ENCODE results near the gene TOR1AIP1. TPM values are rescaled to one million over a fixed set of nuclear protein-coding genes. Genes with fewer than 3 reads are reported as not detected.

Gene TOR1AIP1
- total RNA-seq, 1 experiment from 2014 or later: 50.6 TPM

DNA sequence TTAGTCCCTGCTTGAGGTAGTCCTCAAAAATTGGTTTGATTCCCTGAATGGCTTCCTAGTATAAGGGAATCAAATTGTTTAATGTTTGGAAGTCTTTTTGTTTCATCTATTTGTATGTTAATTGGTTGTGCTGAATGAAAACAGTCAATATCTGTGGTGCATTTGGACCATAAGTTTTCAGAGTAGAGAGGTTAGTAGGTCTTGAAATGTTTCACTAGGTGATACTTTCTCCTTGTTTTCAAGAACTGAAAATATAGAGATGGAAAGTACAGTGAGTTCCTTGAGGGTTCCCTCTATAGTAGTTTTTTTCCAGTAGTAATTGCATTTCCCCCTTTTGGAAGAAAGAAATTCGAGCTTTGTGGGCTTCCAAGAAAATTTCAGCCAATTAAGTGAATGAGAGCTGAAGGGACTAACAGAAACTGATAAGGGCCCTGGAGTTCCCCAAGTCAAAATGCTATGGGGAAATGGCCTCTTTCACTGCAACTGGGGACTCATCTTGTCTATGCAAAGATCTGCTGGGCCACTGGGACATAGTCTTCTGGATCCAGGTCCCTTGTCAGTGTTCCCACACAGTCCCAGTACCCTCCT is 53.9 kb downstream of the TOR1AIP1 start:
- H3K27me3 ChIP-seq (replicated peaks): peaks cover 7% of the 10 kb centered on the region
- no peaks in the 10 kb centered on the region for H3K9me3 ChIP-seq (replicated peaks)
- no peak overlapping the region for H3K27ac ChIP-seq
- no peaks in the 10 kb centered on the region for H3K4me1 ChIP-seq (replicated peaks)
- no peak for DNase-seq (ENCODE audit: low read depth in 1 of 2, low spot score in 2 of 2)
- no peaks in the 10 kb centered on the region for H3K36me3 ChIP-seq
- no peak overlapping the region for H3K4me3 ChIP-seq

DNA sequence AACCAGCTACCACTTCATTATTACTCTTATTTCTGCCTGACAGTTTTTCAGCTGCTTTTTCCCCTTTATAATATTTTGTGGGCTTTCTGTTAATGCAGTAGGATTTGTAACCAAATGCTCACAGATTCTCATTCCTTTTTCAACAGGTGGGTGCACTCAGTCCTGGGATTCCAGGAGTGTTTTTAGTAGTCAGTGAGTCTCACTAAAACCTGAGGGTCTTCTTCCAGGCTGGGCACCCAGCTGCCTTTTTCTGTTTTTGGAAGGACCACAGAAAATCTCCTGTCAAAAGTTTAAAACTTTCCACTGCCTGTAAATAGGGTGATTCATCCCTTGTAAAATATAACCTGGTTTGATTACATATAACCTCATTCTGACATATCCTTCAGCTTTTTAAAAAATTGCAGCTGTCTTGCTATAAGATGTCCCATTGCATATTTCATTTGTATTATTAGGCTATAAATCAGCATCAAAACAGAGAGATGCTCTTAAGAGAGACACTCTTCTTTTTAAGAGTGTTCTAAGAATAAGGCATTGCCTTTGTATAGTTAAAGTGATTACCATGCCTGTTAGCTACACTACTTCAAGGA is 55.7 kb downstream of the TOR1AIP1 start:
- H3K9me3 ChIP-seq (replicated peaks): no peaks in the 10 kb centered on the region
- no peak for DNase-seq (ENCODE audit: low read depth in 1 of 2, low spot score in 2 of 2)
- H3K27ac ChIP-seq: no peak overlapping the region
- H3K4me3 ChIP-seq: no peak overlapping the region
- no peaks in the 10 kb centered on the region for H3K36me3 ChIP-seq
- peaks cover 7% of the 10 kb centered on the region for H3K27me3 ChIP-seq (replicated peaks)
- no peaks in the 10 kb centered on the region for H3K4me1 ChIP-seq (replicated peaks)

DNA sequence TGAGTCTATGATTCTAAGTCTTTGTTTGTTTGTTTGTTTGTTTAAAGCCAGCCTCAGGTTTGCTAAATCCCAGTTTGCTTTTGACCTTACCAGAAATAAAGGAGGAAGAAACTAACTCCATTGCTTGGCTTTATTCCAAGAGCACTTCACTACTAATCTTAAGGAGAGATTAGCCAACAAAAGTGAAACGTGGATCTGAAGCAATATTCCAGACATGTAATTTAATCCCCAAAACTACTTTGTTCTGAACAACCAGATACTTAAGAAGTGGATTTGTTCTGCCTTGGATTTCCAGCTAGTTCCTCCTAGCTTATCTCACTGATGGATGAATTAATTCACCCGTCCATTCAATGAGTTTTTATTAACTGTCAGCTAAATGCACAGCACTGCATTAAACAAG is 56.7 kb downstream of the TOR1AIP1 start:
- no peaks in the 10 kb centered on the region for H3K36me3 ChIP-seq
- H3K27ac ChIP-seq: no peak overlapping the region
- DNase-seq (ENCODE audit: low read depth in 1 of 2, low spot score in 2 of 2): no peak
- no peaks in the 10 kb centered on the region for H3K9me3 ChIP-seq (replicated peaks)
- H3K27me3 ChIP-seq (replicated peaks): peaks cover 7% of the 10 kb centered on the region
- H3K4me3 ChIP-seq: no peak overlapping the region
- no peaks in the 10 kb centered on the region for H3K4me1 ChIP-seq (replicated peaks)

DNA sequence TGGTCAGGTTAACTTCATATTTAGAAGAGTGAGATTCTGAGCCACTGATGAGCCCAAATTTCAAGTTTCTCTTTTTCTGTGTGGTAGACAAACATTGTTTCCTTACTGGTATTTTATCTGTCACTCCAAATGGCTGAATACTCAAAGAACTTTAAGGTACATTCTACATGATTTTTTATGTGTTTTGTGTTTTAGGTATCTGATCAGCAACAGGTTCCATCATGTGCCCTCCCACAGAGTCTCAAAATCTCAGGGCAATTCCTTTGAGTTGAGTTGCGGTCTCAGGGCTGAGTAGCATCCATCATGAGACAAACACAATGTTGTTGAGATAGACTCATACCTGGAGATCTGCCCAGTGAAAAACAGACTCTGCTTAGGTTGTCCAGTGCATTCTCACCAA is 57.9 kb downstream of the TOR1AIP1 start:
- Histone ChIP-seq H3K27me3 (replicated peaks) (peaks cover 7% of the 10 kb centered on the region), H3K9me3 (replicated peaks) (no peaks in the 10 kb centered on the region), H3K36me3 (no peaks in the 10 kb centered on the region), H3K4me1 (replicated peaks) (no peaks in the 10 kb centered on the region), H3K27ac (no peak overlapping the region), H3K4me3 (no peak overlapping the region)
- no peak for DNase-seq (ENCODE audit: low read depth in 1 of 2, low spot score in 2 of 2)

DNA sequence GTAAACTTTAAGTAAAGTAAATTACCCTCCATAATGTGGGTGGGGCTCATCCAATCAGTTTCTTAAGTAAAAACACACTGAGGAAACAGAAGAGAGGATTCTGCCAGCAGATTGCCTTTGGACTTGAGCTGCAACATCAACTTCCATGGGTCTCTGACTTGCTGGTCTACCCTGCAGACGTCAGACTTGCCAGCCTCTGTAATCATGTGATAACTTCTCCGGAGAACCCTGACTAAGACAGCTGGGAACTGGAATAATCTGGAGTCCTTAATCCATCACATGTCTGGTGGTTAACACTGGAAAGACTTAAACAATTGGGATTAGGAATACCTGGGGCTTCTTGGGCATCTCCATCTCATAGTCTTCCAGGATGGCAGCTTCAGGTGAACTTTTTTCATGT is 59.4 kb downstream of the TOR1AIP1 start:
- Histone ChIP-seq H3K9me3 (replicated peaks) (no peaks in the 10 kb centered on the region), H3K4me1 (replicated peaks) (no peaks in the 10 kb centered on the region), H3K27ac (no peak overlapping the region), H3K36me3 (no peaks in the 10 kb centered on the region), H3K27me3 (replicated peaks) (peaks cover 7% of the 10 kb centered on the region), H3K4me3 (no peak overlapping the region)
- no peak for DNase-seq (ENCODE audit: low read depth in 1 of 2, low spot score in 2 of 2)

DNA sequence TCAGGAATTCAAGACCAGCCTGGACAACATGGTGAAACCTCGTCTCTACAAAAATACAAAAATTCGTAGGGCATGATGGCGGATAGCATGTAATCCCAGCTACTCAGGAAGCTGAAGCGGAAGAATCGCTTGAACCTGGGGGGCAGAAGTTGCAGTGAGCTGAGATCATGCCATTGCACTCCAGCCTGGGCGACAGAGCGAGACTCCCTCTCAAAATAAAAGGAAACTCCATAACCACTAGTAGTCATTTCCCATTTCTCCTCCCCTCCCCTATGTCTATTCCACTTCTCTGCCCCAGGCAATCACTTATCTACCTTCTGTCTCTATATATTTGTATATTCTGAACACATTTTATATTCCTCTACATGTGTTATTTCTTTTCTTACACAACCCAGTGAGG is 68.6 kb downstream of the TOR1AIP1 start:
- H3K9me3 ChIP-seq (replicated peaks): no peaks in the 10 kb centered on the region
- H3K4me3 ChIP-seq: no peak overlapping the region
- no peak overlapping the region for H3K27ac ChIP-seq
- H3K27me3 ChIP-seq (replicated peaks): no peaks in the 10 kb centered on the region
- H3K4me1 ChIP-seq (replicated peaks): peaks cover 8% of the 10 kb centered on the region
- DNase-seq (ENCODE audit: low read depth in 1 of 2, low spot score in 2 of 2): no peak
- peaks cover 5% of the 10 kb centered on the region for H3K36me3 ChIP-seq

DNA sequence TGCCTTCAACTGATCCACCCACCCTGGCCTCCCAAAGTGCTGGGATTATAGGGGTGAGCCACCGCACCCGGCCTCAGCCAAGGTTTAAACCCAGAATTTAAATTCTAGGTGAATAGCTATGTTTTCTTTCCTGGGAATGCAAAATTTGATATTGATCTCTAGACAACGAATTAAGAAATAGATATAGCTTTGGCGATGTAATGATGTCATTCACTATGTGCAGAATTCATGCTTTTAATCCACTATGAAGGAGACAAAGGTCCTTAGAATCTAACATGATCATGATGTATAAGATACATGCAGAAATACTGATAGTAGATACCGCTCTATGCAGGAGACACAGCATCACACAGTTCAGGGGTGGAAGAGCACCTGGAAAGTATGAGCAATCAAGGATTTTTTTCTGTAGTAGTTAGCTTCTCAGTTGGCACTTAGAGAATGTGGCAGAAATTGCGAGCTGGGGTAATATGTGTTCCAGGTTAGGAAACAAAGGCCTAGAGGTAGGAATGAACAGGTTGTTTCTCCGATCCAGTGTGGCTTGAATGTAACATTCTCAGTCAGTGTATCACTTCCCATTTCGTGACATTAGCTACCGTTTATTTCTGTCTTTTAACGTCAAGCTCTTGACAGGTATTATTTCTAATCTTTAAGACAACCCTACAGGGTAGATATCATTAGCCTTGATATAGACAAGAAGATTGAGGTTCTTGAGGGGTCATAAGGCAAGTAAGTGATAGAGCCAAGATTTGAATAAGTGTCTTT is 69.5 kb downstream of the TOR1AIP1 start:
- Histone ChIP-seq H3K9me3 (replicated peaks) (no peaks in the 10 kb centered on the region), H3K4me3 (no peak overlapping the region), H3K4me1 (replicated peaks) (peaks cover 14% of the 10 kb centered on the region), H3K27ac (no peak overlapping the region), H3K27me3 (replicated peaks) (no peaks in the 10 kb centered on the region), H3K36me3 (peaks cover 5% of the 10 kb centered on the region)
- DNase-seq (ENCODE audit: low read depth in 1 of 2, low spot score in 2 of 2): no peak

DNA sequence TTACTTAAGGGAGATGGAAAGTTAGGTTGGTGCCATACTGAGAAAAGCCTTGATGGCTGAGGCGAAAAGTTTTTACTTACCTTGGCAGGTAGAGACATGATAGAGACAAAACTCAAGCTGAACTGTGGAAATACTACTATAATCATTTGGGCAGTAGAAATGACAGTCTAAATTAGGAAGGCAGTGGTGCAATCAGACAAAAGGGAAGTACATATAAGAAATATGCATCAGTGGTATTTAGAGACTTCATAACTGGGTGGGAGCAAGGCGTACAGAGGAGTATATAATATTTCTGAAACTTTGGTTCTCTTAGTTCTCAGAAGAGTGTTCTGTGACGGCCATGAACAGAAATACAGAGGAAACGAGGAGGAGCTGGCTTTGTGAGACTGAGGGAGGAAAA is 70.1 kb downstream of the TOR1AIP1 start:
- H3K27ac ChIP-seq: no peak overlapping the region
- peaks cover 5% of the 10 kb centered on the region for H3K36me3 ChIP-seq
- DNase-seq (ENCODE audit: low read depth in 1 of 2, low spot score in 2 of 2): no peak
- no peaks in the 10 kb centered on the region for H3K27me3 ChIP-seq (replicated peaks)
- H3K4me3 ChIP-seq: no peak overlapping the region
- H3K4me1 ChIP-seq (replicated peaks): peaks cover 14% of the 10 kb centered on the region
- H3K9me3 ChIP-seq (replicated peaks): no peaks in the 10 kb centered on the region

DNA sequence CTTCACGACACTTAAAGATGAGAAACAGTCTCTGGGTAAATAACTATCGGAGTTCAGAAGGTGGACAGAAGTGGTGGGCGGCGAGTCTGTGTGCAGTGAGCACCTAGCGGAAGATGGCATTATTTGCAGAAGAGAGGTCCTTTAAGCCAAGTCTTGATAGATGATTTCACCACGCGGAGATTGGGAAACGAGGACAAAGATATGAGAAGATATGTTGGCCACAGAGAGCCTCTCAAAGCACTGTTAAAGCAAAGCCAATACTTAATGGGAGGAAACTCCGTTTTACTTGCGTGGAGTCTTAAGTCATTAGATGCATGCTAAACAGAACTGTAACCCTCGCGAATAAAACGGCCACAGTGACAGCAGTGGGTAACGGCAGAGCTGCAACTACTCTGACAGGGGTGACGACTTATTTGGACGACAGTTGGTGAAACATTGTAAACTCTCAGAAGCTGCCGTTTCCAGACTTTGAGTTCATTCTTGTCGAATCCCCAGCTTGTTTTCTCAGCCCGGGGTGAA is 71.9 kb downstream of the TOR1AIP1 start:
- H3K4me3 ChIP-seq: peak overlapping the region; percentile 83
- peaks cover 14% of the 10 kb centered on the region for H3K4me1 ChIP-seq (replicated peaks)
- no peak for DNase-seq (ENCODE audit: low read depth in 1 of 2, low spot score in 2 of 2)
- H3K27me3 ChIP-seq (replicated peaks): no peaks in the 10 kb centered on the region
- peaks cover 5% of the 10 kb centered on the region for H3K36me3 ChIP-seq
- peak overlapping the region; percentile 65 for H3K27ac ChIP-seq
- no peaks in the 10 kb centered on the region for H3K9me3 ChIP-seq (replicated peaks)

DNA sequence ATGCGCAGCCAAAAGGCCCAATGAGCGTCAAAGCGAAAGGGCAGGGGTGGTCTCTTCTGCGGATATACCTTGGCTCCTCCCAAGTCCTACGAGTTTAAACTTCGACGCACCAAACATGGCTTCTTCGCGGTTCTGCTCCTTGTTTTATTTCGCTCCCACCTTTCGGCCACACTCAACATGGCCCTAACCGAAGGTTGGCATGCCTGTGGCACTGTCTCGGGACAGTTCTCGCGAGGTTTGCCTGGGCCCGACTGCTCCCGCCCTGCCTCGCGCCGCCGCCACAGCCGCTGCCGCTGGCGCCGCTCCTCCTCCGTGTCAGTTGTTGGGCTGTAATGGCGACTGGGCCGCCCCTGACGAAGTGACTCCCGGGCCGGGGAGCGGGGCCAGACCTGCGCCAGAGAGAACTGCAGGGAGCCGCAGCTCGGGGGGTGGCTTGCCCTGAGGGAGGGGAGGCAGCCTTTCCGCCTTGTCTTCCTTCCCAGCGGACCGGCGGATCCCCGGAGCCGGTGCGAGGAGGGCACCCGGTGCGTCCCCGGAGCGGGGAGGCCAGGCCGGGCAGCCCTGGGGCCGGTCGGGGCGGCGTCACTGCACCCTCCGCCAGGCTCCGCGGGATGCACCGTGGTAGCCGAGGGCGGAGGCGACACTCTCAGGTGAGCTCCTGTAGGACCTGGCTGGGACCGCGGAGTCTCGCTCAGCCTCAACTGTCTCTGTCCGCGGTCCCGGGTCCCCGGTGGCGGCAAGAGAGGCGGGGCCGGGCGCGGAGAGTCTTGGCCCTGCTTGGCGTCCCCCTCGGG is 72.6 kb downstream of the TOR1AIP1 start, which contains the start of gene CEP350:
TSS of gene CEP350 (plus strand) at position 318 of the 794 bp plus-strand sequence. CDS start 31,372 bp downstream, outside the sequence.
- H3K27ac ChIP-seq: peak within 1 kb of the TSS; percentile 79
- peak within 1 kb of the TSS; percentile 83 for H3K4me3 ChIP-seq
- no peaks in the 10 kb centered on the region for H3K27me3 ChIP-seq (replicated peaks)
- peaks cover 5% of the 10 kb centered on the region for H3K36me3 ChIP-seq
- peak; percentile 97 to 99 for DNase-seq (ENCODE audit: low read depth in 1 of 2, low spot score in 2 of 2)
- H3K9me3 ChIP-seq (replicated peaks): no peaks in the 10 kb centered on the region
- H3K4me1 ChIP-seq (replicated peaks): peaks cover 14% of the 10 kb centered on the region

DNA sequence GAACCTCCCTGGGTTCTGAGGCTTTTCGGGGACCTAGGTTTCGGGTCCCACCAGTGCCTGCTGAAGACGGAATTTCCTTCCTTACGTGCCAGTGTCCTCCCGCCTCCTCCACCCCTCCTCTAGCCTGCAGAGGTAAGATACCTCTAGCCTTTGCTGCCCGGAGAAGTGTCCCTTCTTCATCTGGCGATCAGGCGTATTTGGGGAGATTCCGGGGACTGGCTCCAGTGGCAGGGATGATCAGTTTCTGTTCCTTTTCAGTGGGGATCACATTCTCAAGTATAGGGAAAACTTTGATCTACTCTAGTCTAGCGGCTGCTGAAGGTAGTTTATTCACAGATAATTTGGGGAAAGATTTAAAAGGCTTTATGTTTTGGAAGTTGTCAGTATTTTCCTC is 73.2 kb downstream of the TOR1AIP1 start:
- peaks cover 14% of the 10 kb centered on the region for H3K4me1 ChIP-seq (replicated peaks)
- H3K36me3 ChIP-seq: peaks cover 5% of the 10 kb centered on the region
- peak overlapping the region; percentile 79 for H3K27ac ChIP-seq
- H3K27me3 ChIP-seq (replicated peaks): no peaks in the 10 kb centered on the region
- H3K4me3 ChIP-seq: peak overlapping the region; percentile 83
- no peaks in the 10 kb centered on the region for H3K9me3 ChIP-seq (replicated peaks)
- DNase-seq (ENCODE audit: low read depth in 1 of 2, low spot score in 2 of 2): no peak

DNA sequence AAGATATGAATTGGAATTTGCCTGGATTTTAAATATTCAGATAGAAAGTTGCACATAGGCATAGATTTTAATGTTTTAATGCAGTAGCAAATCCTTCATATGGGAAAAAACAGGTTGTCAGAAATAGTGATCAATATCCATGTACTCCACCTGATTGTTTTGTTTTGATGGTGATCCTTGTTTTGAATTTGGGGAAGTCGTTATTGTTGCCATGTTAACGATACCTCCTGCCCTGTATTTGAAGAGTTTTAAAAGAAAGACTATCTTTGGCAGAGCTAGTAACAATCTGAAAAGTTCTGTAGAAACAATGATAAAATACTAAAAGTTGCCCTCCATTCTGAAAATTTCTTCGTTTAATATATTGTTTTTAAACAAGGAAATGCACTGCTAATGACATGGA is 73.6 kb downstream of the TOR1AIP1 start:
- no peaks in the 10 kb centered on the region for H3K9me3 ChIP-seq (replicated peaks)

DNA sequence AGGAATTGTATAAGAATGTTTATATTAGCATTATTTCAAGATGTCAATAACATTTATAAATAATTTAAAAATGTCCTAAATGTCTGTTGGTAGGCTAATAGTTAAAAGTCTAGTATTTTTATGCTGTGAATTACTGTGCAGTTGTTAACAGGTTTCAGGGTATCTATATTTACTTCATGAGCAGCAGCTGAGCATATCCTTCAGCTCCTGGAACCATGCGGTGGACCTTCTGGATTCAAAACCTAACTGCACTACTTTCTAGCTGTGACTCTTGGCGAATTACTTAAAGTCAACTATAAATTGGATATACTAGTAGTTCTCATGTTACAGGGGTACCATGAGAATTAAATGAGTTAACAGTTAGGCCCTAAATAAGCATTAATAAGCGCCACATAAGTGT is 76.3 kb downstream of the TOR1AIP1 start:
- Histone ChIP-seq H3K4me3 (no peak overlapping the region), H3K27me3 (replicated peaks) (no peaks in the 10 kb centered on the region), H3K27ac (no peak overlapping the region), H3K9me3 (replicated peaks) (no peaks in the 10 kb centered on the region), H3K36me3 (peaks cover 5% of the 10 kb centered on the region), H3K4me1 (replicated peaks) (peaks cover 13% of the 10 kb centered on the region)
- DNase-seq (ENCODE audit: low read depth in 1 of 2, low spot score in 2 of 2): no peak

More for the DNA sequence above, 73.6 kb downstream of the TOR1AIP1 start:
- no peak for DNase-seq (ENCODE audit: low read depth in 1 of 2, low spot score in 2 of 2)
- Histone ChIP-seq H3K27ac (no peak overlapping the region), H3K4me3 (peak overlapping the region; percentile 83), H3K27me3 (replicated peaks) (no peaks in the 10 kb centered on the region), H3K36me3 (peaks cover 5% of the 10 kb centered on the region), H3K4me1 (replicated peaks) (peaks cover 14% of the 10 kb centered on the region)
